Stimulated activated CD8-positive, alpha-beta memory T cell treated with anti-CD3 and anti-CD28 coated beads, Interleukin-4, amount 100 ng/mL, for 48 hours (primary cell): ENCODE data around the gene ERG.

Experiments
- DNase-seq: peaks from one replicate; pipeline ENCODE4 v3.0.0-alpha.2; 2020

Gene ERG

DNA sequence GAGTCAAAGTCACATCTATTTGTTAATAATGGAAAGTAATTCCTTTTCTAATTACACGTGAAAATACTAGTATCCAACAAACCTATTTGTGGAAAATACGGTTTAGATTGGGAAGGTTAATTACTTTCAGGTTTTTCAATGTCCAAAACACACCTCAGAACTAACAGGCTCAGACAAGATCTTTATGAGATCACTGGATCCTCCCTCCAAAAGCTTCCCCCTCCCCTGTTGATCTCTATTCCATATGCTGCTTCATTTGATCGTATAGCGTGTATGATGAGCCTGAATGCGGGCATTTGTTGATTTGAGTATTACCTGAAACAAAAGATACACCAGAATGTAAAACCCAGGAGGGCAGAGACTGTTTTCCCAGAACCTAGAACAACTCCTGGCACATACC lies 26.5 kb downstream of the ERG start:
- DNase-seq, result no peak

DNA sequence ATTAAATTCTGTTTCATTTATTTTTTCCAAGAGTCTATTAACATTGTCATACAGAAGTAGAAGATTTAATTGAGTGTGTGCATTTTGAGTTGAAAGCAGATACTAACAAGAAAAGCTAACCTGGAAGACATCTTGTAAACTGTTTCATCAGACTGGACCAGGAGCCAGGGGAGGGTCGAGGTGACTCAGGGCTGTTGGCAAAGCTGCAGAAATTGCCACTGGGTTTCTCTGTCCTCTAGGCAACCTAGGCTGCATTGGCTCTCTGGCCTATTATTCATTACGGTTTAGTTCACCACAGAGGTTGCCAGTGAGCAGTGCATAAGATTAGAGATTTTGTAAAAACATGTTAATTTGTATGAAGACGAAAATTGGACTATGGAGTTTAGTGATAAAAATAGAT lies 27.5 kb downstream of the ERG start:
- no peak for DNase-seq

DNA sequence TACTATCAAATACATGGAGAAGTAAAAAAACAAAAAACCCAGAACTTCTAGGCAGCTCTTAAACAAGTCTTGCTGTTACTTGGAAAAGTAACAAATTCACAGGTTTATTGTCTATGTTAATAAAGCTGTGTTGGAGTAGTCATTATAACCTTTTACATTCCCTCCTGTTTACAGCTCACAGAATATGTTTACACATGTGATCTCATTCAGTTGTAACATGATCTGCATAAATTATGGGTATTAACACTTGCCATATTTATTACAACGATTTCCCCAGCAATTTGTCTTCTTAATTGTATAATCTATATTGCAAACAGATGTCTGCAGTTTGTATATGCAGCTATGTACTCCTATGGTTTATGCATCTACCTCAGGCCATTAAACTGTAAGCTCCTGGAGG lies 28.6 kb downstream of the ERG start:
- no peak for DNase-seq

DNA sequence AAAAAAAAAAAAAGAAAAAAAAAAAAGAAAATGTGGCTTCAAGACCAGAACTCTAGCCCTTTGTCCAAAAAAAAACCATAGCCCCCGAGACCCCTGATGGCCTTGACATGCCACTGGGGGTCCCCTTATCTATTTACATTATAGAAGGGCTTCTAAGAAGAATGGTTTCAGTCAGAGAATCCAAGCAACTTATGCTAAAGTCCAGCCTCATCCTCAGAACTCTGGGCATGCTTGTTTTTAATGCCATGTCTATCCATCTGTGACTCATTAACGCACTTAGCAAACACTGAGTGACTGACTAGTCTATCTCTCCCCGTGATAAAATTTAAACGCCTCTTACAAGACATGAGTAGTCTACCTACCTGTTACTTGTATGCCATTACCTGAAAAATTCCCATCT lies 29.3 kb downstream of the ERG start:
- no peak for DNase-seq

DNA sequence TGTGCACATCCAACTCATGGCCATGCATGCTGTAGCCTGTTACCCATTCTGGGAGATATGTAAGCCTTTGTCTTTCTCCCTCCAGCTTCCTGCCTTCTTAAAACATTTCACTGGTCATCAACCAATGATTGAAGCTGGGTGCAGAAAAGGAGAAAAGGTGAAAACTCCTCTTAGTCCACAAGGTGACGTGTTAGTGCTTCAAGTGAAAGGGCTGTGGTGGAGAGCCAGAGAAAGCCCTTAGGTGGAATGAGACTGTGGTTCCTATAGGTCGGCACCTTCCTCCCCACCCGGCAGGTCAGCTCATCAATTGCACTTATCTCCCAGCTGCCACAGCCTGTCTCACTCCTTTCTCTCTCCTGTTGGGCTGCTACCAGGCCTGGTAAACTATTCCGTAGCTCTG lies 30.4 kb downstream of the ERG start:
- DNase-seq, result no peak

DNA sequence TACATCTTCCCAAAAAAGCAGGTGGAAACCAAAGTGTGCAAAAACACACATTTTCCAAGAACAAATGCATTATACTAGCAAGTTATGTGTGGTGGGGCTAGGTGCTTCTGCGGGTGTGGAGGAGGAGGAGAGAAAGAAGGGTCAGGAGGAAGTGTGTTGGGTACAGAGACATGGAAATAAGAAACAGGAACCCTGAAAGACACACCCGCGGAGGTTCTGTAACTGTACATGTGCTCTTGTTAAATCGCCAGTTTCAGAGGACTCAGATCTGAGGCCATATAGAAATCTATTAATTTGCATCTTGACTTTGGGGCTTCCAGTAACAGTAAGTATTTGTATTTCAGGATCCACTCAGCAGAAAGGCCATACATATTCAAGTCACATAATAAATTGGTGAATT lies 30.9 kb downstream of the ERG start:
- DNase-seq, result no peak

DNA sequence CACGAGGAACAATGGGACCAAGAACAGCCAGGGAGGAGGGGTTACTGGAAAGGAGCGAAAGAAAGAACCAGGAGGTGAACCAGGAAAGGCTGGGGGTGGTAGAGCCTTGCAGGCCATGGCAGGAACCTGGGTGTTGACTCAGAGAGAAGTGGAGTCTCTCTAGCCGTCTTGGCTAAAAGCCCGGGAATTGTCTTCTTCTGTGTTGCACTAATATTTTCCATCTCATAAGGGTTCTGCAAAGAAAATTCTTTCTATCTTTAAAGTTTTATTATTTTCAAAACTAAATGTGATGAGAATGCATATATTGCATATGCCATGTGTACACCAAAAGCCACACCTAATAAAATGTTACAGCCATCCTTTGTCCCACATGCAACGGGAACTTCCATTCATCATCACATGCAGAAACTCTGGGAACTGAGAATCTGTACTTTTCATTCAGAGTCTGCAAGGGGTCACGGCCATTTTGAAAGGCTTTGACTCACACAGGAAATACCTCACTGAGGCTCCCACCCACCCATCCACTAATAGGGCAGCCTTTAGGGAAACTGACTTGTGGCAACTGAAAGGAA lies 38.0 kb downstream of the ERG start:
- DNase-seq, result no peak

DNA sequence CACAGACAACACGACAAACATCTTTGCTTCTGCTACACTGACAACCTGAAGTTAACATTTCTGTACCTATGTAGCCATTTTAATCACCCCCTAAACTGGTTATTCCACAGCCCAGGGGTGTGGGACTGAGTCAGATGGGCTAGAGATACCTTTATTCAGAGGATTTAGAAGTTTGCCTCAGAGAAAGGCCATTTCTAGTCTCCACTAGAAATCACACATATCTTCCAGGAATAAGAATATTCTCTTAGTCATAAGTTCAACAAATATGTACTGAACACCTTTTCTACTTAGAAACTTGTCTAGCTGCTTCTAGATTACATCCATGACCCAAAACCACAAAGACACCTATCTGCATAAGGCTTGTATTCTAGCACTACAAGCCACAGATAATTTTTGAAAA lies 38.8 kb downstream of the ERG start:
- no peak for DNase-seq

DNA sequence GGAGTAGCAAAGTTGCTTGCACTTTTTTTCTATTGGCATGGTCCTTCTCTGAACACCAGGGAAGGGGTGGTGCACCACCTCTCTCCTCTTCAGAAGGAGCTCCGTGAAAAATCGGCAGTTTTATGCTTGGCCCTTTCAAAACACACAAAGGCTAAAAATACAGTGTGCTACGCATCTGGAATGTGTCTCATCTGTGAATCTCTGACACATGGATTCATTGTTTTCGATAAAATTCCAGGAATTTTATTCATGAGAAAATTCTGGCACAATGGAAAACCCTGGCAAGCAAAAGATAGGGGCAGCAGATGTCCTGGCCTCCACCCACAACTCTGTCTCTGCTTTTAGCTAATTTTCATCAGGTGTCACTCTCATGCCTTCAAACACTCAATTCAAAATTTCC lies 42.9 kb downstream of the ERG start:
- no peak for DNase-seq

DNA sequence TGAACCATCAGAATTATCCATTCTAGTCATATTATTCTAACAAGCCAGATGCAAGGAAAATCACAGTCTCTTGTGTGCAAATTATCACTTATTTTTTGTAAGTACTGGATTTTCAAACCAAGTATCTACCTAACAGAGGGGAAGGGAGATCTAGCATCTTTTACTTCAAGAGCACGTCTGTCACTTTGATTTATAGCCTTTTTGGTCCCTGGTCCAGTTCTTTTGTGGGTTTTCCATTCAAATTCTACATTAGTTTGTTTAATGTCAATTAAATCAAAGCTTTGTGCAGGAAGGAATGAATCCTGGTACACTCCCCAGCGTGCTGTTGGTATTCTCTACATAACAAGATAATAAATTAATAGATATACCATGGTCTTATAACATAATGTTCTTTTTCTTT lies 43.6 kb downstream of the ERG start:
- DNase-seq, result no peak

DNA sequence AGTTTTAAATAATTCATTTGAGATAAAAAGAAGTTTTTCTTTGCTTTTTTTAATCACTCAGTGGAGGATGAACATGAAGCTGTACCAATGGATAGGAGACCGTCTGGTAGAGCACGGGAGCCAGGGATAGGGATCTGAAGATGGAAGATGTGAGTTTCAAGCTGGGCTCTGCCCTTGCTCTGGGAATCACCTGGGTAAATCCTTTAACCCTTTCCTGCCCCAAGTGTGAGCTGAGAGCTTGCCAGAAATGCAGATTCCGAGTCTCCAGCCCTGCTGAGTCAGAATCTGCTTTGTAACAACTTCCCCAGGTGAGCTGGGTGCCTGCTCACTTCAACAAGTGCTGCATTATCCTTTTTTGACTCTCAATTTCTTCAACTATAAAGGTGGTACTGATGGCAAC lies 44.1 kb downstream of the ERG start:
- DNase-seq, result no peak

DNA sequence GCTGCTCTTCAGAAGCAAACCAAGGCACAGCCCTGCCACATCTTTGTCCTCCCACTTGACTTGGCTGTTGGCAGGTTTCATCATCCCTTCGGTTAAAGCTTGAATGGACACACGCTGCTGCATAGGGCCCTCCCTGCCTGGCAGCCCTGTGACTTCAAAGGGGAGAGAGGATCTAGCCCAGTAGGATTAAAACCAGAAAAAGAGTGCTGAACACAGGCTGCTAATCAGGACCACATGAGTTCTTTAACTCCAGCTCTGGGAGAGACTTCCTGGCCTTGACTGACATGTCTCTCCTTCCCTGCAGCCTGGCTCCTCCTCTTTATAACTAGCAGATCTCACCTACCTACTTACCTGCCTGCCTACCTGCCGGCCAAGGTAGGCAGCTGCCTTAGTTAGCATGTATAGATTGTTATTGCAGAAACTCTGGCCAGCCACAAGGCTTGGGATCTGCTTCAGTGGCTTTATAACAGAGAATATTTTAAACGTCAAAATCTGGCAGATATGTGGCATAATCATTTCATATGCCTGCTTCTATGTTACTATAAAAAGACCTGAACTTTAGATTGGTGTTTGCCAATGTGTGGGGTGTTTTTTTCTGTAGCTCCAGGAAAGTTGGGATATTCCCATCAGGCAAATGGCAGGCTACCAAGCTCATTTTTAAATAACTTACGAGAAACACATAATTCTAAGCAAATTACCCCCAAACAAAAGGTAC lies 49.4 kb downstream of the ERG start:
- no peak for DNase-seq

DNA sequence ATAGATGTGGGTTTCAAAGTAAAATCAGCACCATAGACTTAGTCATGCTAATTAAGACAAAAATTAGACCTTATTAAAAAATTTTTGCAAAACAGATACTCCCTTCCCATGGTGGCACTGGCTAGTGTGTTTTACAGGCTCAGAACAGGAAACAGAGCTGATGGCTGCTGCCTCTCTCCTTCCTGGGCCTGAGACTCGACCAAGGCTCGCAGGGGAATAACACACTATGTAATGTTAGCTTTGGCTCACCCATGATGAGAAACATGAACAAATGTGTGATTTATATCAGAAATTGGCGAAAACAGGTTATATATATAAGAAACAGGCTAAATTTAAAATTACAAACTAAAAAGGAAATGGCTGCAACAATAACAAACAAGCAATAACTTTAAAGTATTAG lies 50.7 kb downstream of the ERG start:
- no peak for DNase-seq

DNA sequence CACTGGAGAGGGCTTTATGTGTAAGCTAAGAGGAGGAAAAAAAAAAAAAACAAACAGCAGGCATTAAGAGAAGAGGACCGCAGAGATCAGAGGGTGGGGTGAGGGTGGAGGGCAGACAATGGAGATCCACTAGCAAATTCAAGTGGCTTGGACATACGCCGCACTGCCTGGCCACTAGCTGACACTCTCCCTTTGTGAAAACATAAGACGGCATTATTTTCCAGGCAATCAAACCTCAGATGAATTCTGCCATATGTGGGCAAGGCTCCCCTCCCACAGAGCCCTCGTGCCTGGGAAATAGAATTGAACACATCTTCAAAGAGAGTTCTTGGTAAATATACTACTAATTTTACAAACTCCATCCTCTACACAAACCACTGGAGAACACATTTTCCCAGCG lies 53.6 kb downstream of the ERG start:
- no peak for DNase-seq

DNA sequence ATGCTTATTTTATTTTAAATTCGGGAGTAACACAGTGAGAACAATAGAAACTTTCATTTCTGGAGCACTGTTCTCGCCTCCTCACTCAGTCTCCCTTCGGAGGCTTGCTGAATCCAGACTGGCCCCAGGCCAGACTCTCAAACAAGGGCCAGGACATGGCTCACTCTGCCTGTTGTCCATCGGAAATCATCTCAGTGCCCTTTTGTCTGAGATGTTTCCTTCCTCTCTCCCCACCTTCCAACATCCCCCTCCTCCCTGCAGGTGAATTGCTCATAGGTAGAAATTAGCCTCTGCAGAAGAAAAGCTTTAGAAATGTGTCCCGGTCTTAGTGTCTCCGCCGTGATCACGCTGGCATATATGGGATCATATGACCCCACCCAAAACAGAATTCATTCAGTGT lies 55.2 kb downstream of the ERG start:
- DNase-seq, result no peak

DNA sequence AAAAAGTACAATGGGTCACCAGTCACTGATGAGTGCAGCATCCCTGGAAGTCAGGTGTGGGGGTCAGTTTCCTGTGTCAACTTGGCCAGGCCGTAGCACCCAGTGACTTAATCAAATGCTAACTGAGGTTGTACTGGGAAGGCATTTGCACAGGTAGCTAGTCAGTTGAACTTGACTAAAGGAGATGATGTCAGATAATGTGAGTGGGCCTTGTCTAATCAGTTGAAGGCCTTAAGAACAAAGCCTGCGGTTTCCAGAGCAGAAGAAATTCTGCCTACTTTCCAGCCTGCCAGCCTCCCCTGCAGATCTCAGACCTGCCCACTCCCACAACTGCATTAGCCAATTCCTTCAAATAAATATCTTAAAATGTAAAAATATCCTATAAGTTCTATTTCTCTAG lies 57.1 kb downstream of the ERG start:
- DNase-seq, result no peak

DNA sequence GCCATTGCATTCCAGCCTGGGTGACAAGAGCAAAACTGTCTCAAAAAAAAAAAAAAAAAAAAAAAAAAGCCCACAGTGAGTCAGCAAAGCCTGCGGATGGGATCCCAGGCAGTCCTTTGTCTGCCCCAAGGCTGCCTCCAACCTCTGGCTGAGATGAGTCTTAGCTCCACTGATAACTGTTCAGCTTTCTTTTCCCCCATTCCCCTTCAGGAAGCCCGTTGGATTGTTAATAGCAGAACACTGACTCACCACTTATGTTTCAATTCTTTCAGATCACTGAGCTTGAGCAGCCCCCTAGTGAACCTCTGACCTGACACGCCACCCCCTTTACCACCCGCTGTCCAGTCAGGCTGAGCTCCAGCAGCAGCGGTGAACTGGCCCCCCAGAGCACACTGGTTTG lies 57.5 kb downstream of the ERG start:
- DNase-seq, result no peak

DNA sequence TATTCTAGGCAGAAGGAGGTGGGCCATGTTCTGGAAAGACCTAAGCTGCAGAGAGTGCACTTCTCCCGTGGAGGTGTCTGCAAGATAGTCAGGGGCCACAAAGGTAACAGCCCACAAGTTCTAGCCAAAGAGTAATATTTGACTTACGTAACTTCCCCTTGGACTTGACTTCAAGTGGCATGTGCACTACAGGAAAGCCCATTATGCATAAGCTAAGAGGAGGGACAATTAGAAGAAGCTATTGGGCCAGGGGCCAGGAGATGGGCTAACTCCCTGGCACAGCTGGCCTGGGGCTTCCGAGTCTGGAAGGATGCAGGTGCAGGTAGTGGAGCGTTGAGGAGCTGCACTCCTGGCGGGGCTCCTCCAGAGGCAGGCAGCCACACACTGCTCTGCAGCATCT lies 58.3 kb downstream of the ERG start:
- no peak for DNase-seq

DNA sequence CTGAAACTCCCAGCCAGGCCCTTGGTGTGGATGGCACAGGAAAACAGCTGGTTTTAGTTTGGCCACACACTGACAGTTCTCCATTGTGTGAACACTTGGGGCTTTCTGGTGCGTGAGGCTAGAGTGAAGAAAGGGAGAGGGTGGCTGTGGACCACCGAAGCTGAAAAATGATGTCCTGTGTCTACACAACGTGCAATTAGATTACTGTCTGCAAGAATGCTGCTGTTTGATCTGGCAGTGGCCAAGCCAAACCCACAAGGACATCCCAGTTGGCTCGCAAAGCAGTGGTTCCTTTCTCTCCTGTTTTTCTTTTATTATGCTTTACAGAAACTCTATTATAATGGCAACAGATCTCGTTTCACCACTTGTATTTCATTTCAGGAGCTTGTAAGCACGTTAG lies 58.9 kb downstream of the ERG start:
- no peak for DNase-seq

DNA sequence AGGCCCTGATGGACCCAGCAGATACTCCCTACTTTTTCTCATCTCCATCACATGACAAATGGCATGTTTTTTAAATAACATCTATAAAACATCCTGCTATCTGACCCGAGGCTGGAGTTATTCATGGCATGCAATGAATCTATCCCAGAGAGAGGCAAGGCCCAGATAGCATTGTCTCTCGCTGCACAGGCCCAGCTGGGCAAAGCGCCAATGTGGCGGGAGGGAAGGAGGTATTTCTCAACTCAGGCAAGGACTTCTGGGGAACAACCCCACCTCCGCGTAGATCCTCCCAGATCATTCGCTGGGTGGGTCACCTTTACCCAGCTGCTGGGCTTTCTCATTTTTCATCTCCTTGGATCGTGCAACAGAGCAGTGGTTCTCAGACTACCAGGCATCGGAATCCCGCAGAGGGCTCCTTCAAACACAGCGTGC lies 59.8 kb downstream of the ERG start:
- DNase-seq, result no peak

DNA sequence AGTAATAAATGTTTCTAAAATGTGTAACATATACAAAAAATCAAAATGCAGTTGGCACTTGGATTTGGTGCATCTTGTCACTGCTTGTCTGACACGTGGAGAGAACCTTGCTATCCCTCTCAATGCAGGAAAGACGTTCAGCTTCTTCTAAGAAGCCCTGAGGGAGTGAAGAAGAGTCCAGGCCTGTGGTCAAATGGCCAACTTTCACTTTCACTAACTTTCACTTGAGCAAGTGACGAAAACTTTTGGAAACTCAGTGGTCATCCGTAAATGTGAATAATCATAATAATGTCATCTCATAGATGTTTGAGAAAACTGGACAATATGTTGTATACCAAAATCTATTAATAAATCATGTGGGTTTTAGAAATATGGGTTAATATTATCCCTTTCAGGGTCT lies 61.9 kb downstream of the ERG start:
- no peak for DNase-seq

DNA sequence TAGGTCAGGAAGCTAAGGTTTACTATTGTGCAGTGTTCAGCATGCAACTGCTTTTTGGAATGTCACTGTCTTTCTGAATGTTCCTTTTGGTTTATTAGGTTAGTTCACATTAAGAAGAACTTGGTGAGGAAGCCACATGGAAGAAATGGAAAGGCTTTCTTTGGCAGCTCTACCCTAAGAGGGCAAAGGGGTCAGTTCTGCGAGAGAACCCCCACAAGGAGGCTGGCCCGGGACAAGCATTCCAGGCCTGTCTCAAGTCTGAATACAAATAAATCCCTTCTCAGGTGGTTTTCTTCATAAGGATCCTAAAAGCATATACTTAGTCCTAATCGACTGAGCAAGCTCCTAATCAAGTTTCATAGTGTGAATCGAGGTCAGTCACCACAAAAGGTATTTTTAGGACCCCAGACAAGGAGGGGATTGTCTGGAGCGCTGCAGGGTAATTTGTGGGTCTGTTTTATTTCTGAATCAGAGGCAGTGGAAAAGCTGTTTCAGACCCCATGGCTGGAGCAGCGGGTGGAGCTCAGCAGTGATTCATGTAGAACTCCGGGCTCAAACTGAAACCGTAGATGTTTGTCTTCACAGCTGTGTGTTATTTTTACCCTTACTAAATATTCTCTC lies 63.3 kb downstream of the ERG start:
- no peak for DNase-seq

DNA sequence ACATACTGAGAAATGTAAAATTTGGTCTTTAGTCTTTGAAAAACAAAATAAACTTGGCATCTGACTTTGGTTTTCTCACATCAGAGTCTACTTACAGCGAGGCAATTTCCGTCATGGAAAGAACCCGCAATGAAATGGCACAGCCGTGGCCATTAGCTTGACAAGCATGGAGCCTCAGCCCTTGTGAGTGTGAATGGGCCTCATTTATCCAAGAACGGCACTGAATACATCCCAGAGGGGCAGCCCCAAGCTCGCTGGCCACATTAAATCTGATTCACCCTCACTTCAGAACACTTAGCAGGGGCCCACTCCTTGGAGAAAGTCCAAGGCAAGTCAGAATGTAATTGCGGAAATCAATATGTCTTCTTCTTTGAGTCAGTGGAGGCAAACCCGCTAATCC lies 64.8 kb downstream of the ERG start:
- no peak for DNase-seq

DNA sequence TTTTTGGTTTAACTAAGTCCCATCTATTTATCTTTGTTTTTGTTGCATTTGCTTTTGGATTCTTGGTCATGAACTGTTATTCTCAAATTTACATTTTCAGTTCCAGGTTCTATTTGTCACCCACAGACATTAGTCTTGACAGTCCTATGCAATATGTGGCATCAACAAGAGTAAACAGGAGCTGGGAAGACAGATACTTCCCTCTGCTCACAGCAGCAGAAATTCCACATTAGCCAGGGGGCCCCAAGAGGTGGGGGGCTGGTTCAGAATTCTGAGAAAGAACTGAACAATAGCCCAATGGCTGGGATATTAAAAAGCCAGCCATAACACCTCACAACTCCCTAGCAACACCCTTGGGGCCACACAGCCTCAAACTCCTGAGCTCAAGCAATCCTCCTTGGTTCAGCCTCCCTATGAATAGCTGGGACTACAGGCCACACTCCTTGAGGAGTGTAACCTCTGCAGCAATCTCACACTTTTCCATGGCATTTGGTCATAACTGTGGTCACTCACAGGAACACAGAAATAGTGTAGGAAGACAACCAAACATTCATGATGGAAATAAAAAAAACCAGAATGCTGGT lies 67.8 kb downstream of the ERG start:
- no peak for DNase-seq

DNA sequence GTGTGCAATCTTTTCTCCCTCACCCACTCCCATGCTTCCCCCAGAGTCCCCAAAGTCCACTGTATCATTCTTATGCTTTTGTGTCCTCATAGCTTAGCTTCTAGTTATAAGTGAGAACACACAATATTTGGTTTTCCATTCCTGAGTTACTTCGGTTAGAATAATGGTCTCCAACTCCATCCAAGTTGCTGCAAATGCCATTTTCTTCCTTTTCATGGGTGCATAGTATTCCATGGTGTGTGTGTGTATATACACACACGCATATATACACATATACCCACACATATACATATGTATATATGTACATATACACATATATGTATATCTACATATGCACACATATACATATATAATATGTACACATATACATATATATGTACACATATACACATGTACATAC lies 69.3 kb downstream of the ERG start:
- DNase-seq, result no peak
